ENCODE results near the gene CREB5. TPM values are rescaled to one million over a fixed set of nuclear protein-coding genes. Genes with fewer than 3 reads are reported as not detected.
A peak's percentile ranks its signal among the peaks of the same experiment; 100 is the strongest.

CREB5 gene
- total and polyA plus RNA-seq, 2 of the 8 experiments (the other 6 are each of a cell fraction or from before 2014, with no cell fraction given), result 2.4 to 2.7 TPM

- Histone ChIP-seq H3K79me2 (ENCODE audit: control insufficient read depth in 1 of 2, insufficient read depth in 2 of 2, low read length in 2 of 2) (no peaks in the 10 kb centered on the region), H4K20me1 (replicated peaks in 1 of 2; ENCODE audit: control insufficient read depth in 1 of 2, insufficient read depth in 2 of 2, low read length in 2 of 2) (no peaks in the 10 kb centered on the region), H3K4me2 (ENCODE audit: insufficient read depth in 1 of 2, low read depth in 2 of 2, low read length in 2 of 2) (no peak overlapping the region), H2BK20ac (ENCODE audit: low read length) (no peak overlapping the region), H2BK5ac (ENCODE audit: low read depth, low read length) (no peak overlapping the region), H3K27me3 (replicated peaks in 1 of 4; ENCODE audit: control insufficient read depth in 3 of 4, extremely low read depth in 1 of 4, insufficient read depth in 3 of 4, low read length in 3 of 4) (no peaks in the 10 kb centered on the region; a peak in 1 of 7 replicates), H3K4me3 (ENCODE audit: extremely low read depth in 1 of 4, insufficient read depth in 2 of 4, low read depth in 3 of 4, low read length in 4 of 4) (no peak overlapping the region), H2BK12ac (ENCODE audit: low read depth, low read length) (no peak overlapping the region), H3K23me2 (ENCODE audit: low read depth, low read length) (no peaks in the 10 kb centered on the region), H2AFZ (ENCODE audit: low read length) (no peak overlapping the region), H3K4ac (replicated peaks; ENCODE audit: insufficient read length, low read depth, low read length) (no peak overlapping the region), H3K4me1 (replicated peaks in 1 of 4; ENCODE audit: control insufficient read depth in 3 of 4, insufficient read depth in 4 of 4, low read length in 3 of 4) (no peaks in the 10 kb centered on the region), H3K56ac (replicated peaks; ENCODE audit: insufficient read length, low read depth, low read length) (no peak overlapping the region), H4K8ac (ENCODE audit: extremely low read depth, insufficient read depth, low read length) (no peak overlapping the region), H3K79me1 (ENCODE audit: low read depth, low read length) (no peaks in the 10 kb centered on the region), H3K36me3 (ENCODE audit: control insufficient read depth in 2 of 4, insufficient read depth in 4 of 4, low read length in 3 of 4) (no peaks in the 10 kb centered on the region), H3K9me3 (ENCODE audit: insufficient read depth in 2 of 2, low read depth in 1 of 2, low read length in 1 of 2) (no peaks in the 10 kb centered on the region), H4K91ac (replicated peaks; ENCODE audit: insufficient read length, low read length) (no peak overlapping the region), H3K18ac (ENCODE audit: extremely low read depth, low read length) (no peak overlapping the region), H2AK5ac (ENCODE audit: low read depth, low read length) (no peak overlapping the region), H3K14ac (ENCODE audit: insufficient read length) (no peak overlapping the region), H4K5ac (ENCODE audit: insufficient read length, low read depth, low read length) (no peak overlapping the region), H3K9ac (replicated peaks in 1 of 4; ENCODE audit: extremely low read depth in 1 of 4, low read depth in 3 of 4, low read length in 3 of 4) (no peak overlapping the region), H3K23ac (ENCODE audit: insufficient read length) (no peak overlapping the region), H3K27ac (ENCODE audit: low read depth, low read length) (no peak overlapping the region), H2BK15ac (ENCODE audit: low read length) (no peak overlapping the region), H2BK120ac (replicated peaks; ENCODE audit: low read depth, low read length) (no peak overlapping the region)
- ChIA-PET POLR2A (ENCODE audit: partially characterized antibody) (no interaction called here), CTCF (ENCODE audit: partially characterized antibody) (interaction anchor here (0.7 to 2.3 kb wide), 7 partner anchors 9 to 114 kb away, joined by 3 to 10 read pairs (median 4); no protein-coding TSS in a partner anchor)
- FAIRE-seq (no peak), DNase-seq (ENCODE audit: low read depth in 1 of 2, low spot score in 2 of 2) (peak in 1 of 2 experiments; percentile 72)
- 66% methylated on average over 22 of the region's 23 CpGs; no CpG with 5 or more reads in 1 of the 2 experiments for WGBS, 2 experiments (ENCODE audit: extremely low coverage in 1 of 2, insufficient coverage in 1 of 2, insufficient read length in 1 of 2, insufficient replicate concordance in 2 of 2, low coverage in 1 of 2, low lambda C conversion rate in 2 of 2, missing lambda C conversion rate in 1 of 2)
- TF ChIP-seq RAD21 (IDR thresholded peaks at IDR 0.05 in 1 of 2, conservative IDR thresholded peaks at IDR 0.05 in 1 of 2; ENCODE audit: low read depth in 2 of 2, low read length in 2 of 2) (peak; percentile 41 to 56; a peak in 3 of 4 replicates), CTCF (IDR thresholded peaks at IDR 0.05; ENCODE audit: control extremely low read depth in 1 of 3, insufficient read depth in 1 of 3, low read depth in 1 of 3, low read length in 3 of 3) (peak; percentile 51 to 61 (median 52)), POLR2AphosphoS5 (IDR thresholded peaks at IDR 0.05; ENCODE audit: low read depth, low read length) (no peak)
These were observed 396.6 kb downstream of the CREB5 start for GRCh38 chr7:28808796-28809533.
